ENCODE data around the gene ELMO2.

ELMO2 gene

DNA sequence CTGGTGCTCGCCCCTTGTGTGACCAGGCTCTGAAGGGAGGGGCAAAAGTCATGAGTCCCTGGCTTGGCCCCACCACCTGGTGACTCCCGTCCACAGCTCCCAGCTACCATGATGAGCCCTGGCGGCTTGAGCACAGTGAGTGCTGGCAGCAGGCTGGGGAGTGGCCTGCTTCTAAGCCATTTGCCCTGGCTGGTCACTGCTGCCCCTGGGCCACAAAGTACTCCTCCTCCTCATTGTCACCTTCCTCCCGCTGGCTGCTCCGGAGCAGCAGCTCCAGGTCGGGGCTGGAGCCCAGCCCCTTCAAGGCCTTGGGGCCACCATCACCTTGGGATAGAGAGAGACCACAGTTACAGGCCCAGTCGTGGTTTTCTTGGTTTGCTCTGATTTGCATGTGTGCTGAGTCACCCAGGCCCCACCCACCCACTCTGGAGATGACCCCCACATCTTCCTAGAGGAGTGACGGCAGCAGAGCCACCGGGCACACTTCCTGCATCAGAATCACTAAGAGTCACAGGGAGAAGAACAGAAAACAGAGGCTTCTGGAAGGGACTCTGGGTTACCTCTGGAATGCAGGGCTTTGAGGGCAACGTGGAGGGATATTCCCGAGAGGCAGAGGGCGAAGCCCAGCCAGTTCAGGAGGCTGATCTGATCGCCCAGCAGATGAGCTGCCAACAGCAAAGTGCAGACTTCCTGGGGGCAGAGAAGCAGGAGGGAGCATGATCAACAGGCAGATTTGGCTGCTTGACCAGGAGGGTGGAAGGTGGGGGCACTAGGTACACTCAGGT, 56.0 kb downstream of the ELMO2 start:
- peaks cover 20% of the 10 kb centered on the region for H3K36me3 Mint-ChIP-seq (ENCODE audit: low read depth)
- TF ChIP-seq, protein P1, sequence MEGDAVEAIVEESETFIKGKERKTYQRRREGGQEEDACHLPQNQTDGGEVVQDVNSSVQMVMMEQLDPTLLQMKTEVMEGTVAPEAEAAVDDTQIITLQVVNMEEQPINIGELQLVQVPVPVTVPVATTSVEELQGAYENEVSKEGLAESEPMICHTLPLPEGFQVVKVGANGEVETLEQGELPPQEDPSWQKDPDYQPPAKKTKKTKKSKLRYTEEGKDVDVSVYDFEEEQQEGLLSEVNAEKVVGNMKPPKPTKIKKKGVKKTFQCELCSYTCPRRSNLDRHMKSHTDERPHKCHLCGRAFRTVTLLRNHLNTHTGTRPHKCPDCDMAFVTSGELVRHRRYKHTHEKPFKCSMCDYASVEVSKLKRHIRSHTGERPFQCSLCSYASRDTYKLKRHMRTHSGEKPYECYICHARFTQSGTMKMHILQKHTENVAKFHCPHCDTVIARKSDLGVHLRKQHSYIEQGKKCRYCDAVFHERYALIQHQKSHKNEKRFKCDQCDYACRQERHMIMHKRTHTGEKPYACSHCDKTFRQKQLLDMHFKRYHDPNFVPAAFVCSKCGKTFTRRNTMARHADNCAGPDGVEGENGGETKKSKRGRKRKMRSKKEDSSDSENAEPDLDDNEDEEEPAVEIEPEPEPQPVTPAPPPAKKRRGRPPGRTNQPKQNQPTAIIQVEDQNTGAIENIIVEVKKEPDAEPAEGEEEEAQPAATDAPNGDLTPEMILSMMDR (IDR thresholded peaks at IDR 0.05), result no peak
- no peaks in the 10 kb centered on the region for H3K9me3 Mint-ChIP-seq
- DNase-seq, result no peak
- peak overlapping the region; percentile 97 for H3K27ac Mint-ChIP-seq
- peaks cover 8% of the 10 kb centered on the region for H3K27me3 Mint-ChIP-seq (ENCODE audit: low read depth, poor library complexity)
- H3K4me1 Mint-ChIP-seq, result peaks cover 50% of the 10 kb centered on the region
- peak overlapping the region; percentile 73 for H3K4me3 Mint-ChIP-seq

DNA sequence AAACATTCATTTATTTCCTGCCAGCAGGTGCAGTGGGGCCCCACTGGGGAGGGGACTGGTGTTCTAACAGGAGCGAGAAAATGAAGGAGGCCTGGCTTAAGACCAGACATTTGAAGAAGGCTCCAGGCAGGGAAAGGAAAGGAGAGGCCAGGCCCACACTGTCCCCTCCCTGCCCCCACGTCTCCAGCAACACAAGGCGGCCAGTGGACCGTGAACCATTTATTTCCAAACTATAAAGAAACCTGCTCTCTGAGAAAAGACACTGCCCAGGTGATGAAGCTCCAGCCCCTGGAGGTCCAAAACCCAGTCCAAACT, 56.7 kb downstream of the ELMO2 start:
- peaks cover 12% of the 10 kb centered on the region for H3K27me3 Mint-ChIP-seq (ENCODE audit: low read depth, poor library complexity)
- H3K36me3 Mint-ChIP-seq (ENCODE audit: low read depth), result peaks cover 19% of the 10 kb centered on the region
- no peak overlapping the region for H3K4me3 Mint-ChIP-seq
- H3K9me3 Mint-ChIP-seq, result no peaks in the 10 kb centered on the region
- no peak for DNase-seq
- TF ChIP-seq, protein P1 (IDR thresholded peaks at IDR 0.05), result no peak
- no peak overlapping the region for H3K27ac Mint-ChIP-seq
- peaks cover 53% of the 10 kb centered on the region for H3K4me1 Mint-ChIP-seq

DNA sequence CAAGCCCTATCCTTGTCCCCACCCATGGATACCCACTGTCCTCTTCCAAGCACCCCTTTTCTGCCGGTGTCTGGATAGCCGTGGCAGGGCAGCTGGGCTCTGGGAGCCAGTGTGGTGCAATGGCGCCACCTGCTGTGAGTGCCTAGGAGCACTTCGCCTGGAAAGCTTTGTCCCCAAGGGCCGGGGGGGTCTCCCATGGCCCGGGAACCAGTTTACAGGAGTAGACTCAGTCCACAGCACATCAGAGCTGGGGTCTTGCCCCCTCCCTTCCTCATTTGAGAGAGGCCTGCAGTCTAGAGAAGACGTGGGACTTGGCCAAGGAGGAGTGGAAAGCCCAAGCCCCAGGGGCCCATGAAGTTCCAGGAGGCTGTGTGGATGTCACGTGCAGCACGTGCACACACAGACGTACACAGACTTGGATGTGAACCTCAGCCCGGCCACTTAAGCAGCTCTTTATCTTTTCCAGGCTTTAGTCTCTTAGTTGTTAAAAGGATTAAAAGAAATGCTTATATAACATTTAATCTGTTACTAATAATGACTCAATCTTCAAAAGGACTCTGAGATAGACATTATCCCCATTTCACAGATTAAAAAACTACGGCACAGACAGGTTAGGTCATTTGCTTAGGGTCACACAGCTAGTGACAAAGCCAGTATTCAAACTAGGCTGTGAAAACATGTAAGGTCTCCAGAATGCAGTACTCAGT, 57.2 kb downstream of the ELMO2 start:
- Mint-ChIP-seq H3K9me3 (no peaks in the 10 kb centered on the region), H3K4me1 (peaks cover 56% of the 10 kb centered on the region), H3K4me3 (no peak overlapping the region), H3K27ac (no peak overlapping the region), H3K36me3 (ENCODE audit: low read depth) (peaks cover 16% of the 10 kb centered on the region), H3K27me3 (ENCODE audit: low read depth, poor library complexity) (peaks cover 12% of the 10 kb centered on the region)
- DNase-seq, result peak; percentile 82
- TF ChIP-seq, protein P1 (IDR thresholded peaks at IDR 0.05), result peak; percentile 90

DNA sequence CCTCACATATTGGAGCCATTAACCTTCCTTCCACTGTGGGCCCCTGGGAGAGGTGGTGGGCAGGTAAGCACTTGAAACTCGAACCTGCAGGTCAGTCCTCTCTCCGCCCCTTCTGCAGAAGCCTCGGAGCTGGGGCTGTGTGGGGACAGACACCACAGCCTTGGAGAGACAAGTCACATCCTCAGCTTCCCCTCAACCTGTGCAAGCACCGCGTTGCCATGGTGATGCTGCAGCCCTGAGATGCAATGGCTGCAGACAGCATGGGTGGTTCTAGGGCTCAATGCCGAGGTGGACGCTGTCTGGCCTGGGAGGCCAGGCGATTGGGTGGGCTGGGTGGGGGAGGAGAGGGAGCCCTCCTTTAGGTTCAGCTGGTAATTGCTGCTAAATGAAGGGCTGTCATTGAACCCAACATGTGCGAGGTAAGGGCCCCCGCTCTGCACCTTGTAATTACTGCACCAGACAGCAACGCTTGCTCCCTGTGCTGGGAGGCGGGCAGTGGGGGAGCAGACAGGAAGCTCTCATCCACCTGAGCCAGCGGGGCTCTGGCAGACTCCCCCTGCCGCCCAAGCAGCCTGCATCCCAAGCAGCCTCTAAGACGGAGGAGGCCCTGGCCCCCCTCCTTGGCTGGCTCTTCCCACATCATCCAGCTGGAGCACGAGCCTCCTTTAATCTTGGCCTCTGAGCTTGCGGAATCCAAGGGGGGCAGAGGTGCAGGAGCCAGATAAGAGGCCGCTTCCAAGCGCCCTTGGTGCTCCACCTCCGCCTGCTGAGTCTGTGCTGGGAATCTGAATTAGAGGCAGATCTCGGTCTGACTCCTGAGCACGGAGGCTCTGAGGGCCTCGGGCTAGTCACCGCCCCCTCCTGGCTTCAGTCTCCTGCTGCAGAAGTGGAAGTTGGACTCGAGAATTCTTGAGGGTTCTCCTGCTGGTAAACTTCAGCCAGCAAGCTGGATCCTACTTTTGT, 58.3 kb downstream of the ELMO2 start:
- peaks cover 14% of the 10 kb centered on the region for H3K36me3 Mint-ChIP-seq (ENCODE audit: low read depth)
- H3K4me1 Mint-ChIP-seq, result peaks cover 61% of the 10 kb centered on the region
- peak; percentile 44 for DNase-seq
- no peak overlapping the region for H3K27ac Mint-ChIP-seq
- no peak overlapping the region for H3K4me3 Mint-ChIP-seq
- H3K9me3 Mint-ChIP-seq, result no peaks in the 10 kb centered on the region
- peaks cover 13% of the 10 kb centered on the region for H3K27me3 Mint-ChIP-seq (ENCODE audit: low read depth, poor library complexity)
- TF ChIP-seq, protein P1 (IDR thresholded peaks at IDR 0.05), result no peak

GRCh38 chr20:46346770-46347169, 59.6 kb downstream of the ELMO2 start:
- no peak for DNase-seq
- Mint-ChIP-seq H3K9me3 (no peaks in the 10 kb centered on the region), H3K4me1 (peaks cover 72% of the 10 kb centered on the region)

More at GRCh38 chr20:46346770-46347169, 59.6 kb downstream of the ELMO2 start:
- Mint-ChIP-seq H3K27ac (no peak overlapping the region), H3K4me3 (no peak overlapping the region), H3K27me3 (ENCODE audit: low read depth, poor library complexity) (peaks cover 23% of the 10 kb centered on the region), H3K36me3 (ENCODE audit: low read depth) (peaks cover 4% of the 10 kb centered on the region)
- TF ChIP-seq, protein P1 (IDR thresholded peaks at IDR 0.05), result no peak

Data from nephron progenitor cell (in vitro differentiated cells).